ENCODE measurements around the gene OR3A2.
"Not testable (repeated sequence)": the region's sequence is repeated elsewhere in the genome, so short reads cannot be mapped to it uniquely, and the experiment has no call there.

Gene OR3A2

GRCh38 chr17:3335876-3336275 is 50.2 kb downstream of the OR3A2 start:
- in situ Hi-C loops (cut with MboI; ENCODE audit: low sequenced_read_pairs, unreplicated experiment): no loop called here
- TF ChIP-seq, protein P1, sequence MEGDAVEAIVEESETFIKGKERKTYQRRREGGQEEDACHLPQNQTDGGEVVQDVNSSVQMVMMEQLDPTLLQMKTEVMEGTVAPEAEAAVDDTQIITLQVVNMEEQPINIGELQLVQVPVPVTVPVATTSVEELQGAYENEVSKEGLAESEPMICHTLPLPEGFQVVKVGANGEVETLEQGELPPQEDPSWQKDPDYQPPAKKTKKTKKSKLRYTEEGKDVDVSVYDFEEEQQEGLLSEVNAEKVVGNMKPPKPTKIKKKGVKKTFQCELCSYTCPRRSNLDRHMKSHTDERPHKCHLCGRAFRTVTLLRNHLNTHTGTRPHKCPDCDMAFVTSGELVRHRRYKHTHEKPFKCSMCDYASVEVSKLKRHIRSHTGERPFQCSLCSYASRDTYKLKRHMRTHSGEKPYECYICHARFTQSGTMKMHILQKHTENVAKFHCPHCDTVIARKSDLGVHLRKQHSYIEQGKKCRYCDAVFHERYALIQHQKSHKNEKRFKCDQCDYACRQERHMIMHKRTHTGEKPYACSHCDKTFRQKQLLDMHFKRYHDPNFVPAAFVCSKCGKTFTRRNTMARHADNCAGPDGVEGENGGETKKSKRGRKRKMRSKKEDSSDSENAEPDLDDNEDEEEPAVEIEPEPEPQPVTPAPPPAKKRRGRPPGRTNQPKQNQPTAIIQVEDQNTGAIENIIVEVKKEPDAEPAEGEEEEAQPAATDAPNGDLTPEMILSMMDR (IDR thresholded peaks at IDR 0.05; ENCODE audit: borderline replicate concordance, control extremely low read depth, extremely low read depth, insufficient read depth, missing control alignments): no peak

DNA sequence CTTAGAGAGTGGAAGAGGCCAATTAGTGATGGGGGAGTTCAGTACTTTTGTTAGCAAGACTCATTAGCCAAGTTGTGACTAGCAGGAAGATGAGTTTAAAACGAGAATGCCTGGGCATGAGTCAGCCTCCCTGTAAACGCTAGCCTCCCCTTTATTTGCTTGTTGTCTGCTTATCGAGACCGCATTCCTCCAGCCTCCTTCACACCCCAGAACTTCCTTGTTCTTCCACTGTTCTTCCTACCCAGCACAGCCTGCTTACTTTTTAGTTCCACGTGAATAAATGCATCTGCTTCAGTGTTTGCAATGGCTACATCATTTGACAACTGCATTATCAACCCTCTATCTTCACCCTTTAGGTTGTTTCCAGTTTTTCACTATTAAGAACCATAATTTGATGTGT is 67.8 kb downstream of the OR3A2 start:
- TF ChIP-seq, protein P1 (IDR thresholded peaks at IDR 0.05; ENCODE audit: borderline replicate concordance, control extremely low read depth, extremely low read depth, insufficient read depth, missing control alignments): no peak
- in situ Hi-C loops (cut with MboI; ENCODE audit: low sequenced_read_pairs, unreplicated experiment): no loop called here
- DNase-seq (ENCODE audit: low spot score): no peak

More at GRCh38 chr17:3335876-3336275, 50.2 kb downstream of the OR3A2 start:
- no peak for DNase-seq (ENCODE audit: low spot score)

- TF ChIP-seq, protein P1 (IDR thresholded peaks at IDR 0.05; ENCODE audit: borderline replicate concordance, control extremely low read depth, extremely low read depth, insufficient read depth, missing control alignments): no peak
- DNase-seq (ENCODE audit: low spot score): no peak
- in situ Hi-C loops (cut with MboI; ENCODE audit: low sequenced_read_pairs, unreplicated experiment): no loop called here
Measured at GRCh38 chr17:3316836-3317235, 69.3 kb downstream of the OR3A2 start.

GRCh38 chr17:3308603-3309002 is 77.5 kb downstream of the OR3A2 start:
- no peak for DNase-seq (ENCODE audit: low spot score)
- TF ChIP-seq, protein P1 (IDR thresholded peaks at IDR 0.05; ENCODE audit: borderline replicate concordance, control extremely low read depth, extremely low read depth, insufficient read depth, missing control alignments): no peak
- in situ Hi-C loops (cut with MboI; ENCODE audit: low sequenced_read_pairs, unreplicated experiment): no loop called here

DNA sequence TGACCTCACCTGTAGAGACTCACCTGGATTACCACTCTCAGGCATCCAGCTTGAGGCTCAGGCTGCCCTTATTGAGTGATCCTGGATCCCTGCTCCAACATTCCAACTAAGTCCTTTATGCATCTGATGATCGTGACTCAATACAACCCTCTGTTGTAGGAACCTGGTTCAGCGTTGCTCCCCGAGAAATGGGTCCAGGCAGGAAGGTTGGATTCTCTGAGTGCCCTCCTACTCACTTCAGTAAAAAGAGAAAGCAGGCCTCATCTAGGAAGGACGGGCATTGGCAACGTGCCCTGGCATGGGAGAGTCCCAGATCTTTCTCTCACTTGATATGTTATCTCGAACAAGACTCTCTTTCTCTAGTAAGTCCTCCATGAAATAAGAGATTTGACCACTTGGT is 87.8 kb downstream of the OR3A2 start, which contains the start of gene OR3A1:
OR3A1 (minus strand) TSS at position 101 of the 400 bp plus-strand sequence. CDS start 5,778 bp downstream, outside the sequence.
- TF ChIP-seq, protein P1 (IDR thresholded peaks at IDR 0.05; ENCODE audit: borderline replicate concordance, control extremely low read depth, extremely low read depth, insufficient read depth, missing control alignments): no peak
- DNase-seq (ENCODE audit: low spot score): no peak
- in situ Hi-C loops (cut with MboI; ENCODE audit: low sequenced_read_pairs, unreplicated experiment): no loop called here

- no peak for DNase-seq (ENCODE audit: low spot score)
- TF ChIP-seq, protein P1 (IDR thresholded peaks at IDR 0.05; ENCODE audit: borderline replicate concordance, control extremely low read depth, extremely low read depth, insufficient read depth, missing control alignments): no peak
- in situ Hi-C loops (cut with MboI; ENCODE audit: low sequenced_read_pairs, unreplicated experiment): no loop called here
Measured at GRCh38 chr17:3295632-3296031, 90.5 kb downstream of the OR3A2 start.

DNA sequence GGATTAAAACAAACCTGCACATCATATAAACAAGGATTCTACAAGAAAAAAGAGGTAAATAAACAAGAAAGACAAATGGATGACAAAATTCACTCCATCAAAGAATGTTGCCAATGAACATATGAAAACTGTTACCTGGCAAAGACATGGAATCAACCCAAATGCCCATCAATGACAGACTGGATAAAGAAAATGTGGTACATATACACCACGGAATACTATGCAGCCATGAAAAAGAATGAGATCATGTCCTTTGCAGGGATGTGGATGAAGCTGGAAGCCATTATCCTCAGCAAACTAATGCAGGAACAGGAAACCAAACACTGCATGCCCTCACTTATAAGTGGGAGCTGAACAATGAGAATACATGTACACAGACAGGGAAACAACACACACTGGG is 92.6 kb downstream of the OR3A2 start:
- DNase-seq (ENCODE audit: low spot score); in situ Hi-C loops (cut with MboI; ENCODE audit: low sequenced_read_pairs, unreplicated experiment): not testable (repeated sequence)
